HG03442 (cell line): ENCODE data around the gene GALNT15.
A peak's percentile ranks its signal among the peaks of the same experiment; 100 is the strongest.

Experiments used
- ATAC-seq: cut with Tn5 transposase; IDR thresholded peaks from one replicate; pipeline ENCODE4 v1.9.1; 2021; ENCODE audit warnings: mild to moderate bottlenecking, moderate library complexity; ENCODE audit not compliant: unreplicated experiment

The GALNT15 gene

GRCh38 chr3:16249886-16250285 is 75.4 kb downstream of the GALNT15 start:
- no peak for ATAC-seq

- ATAC-seq: no peak
Observed at GRCh38 chr3:16251316-16252085, 77.0 kb downstream of the GALNT15 start.

GRCh38 chr3:16252243-16252978 is 77.9 kb downstream of the GALNT15 start:
- peak; percentile 28 for ATAC-seq

- ATAC-seq: no peak
Observed at GRCh38 chr3:16252988-16253387, 78.5 kb downstream of the GALNT15 start.

DNA sequence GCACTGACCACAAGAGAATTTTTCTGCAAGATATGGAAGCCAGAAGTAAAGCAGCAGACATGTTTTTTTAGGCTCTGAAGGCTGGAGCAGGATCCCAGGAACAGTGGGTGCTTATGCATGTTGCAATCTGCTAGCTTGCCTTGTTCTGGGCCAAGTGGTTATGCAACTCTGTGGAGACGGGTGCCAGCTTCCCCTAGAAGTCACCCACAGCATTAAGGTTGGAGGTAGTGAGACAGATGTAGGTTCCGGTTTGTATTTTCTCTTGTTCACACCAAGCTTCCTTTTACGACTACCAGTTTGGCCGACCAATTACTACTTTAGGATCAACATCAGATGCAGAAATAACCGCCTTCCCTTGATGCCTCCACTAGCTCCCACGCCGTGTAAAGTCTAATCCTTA is 79.1 kb downstream of the GALNT15 start:
- ATAC-seq: no peak

DNA sequence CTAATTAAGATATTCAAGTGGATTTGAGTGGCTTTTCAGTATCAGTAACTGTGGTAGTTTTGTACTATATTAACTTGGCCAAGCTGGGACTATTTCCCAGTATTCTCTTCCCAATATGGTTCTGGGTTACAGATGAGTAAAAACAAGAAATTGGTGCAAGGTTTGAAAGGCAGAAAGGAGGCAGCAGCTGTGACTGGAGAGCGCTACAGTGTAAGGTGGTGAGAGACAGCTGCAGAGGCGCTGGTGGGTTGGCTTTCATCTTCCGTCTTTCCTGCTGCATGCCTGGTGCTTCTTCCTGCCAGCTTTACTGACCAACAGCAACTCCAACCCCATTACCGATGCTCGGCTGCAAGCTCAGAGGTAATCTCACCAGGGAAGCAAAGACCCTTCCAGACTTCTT is 80.4 kb downstream of the GALNT15 start:
- no peak for ATAC-seq

DNA sequence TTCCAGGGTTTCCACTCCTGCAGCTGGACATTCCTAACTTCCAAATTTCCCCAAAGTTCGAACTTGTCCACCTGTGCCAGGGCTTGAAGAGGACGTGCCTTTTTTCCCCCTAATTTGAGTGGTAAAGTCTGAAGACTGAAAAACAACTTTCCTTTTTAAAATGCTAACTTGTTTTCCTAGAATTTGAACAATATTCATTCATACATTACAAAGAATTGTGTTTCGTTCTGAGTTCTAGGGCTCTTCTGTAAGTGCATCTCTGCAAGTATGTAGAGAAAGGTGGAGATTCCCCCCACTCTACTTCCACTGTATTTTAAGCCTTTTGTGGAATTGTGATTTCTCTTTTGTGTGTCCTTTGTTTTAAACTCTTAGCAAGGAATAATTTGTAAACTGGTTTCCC is 80.8 kb downstream of the GALNT15 start:
- no peak for ATAC-seq

DNA sequence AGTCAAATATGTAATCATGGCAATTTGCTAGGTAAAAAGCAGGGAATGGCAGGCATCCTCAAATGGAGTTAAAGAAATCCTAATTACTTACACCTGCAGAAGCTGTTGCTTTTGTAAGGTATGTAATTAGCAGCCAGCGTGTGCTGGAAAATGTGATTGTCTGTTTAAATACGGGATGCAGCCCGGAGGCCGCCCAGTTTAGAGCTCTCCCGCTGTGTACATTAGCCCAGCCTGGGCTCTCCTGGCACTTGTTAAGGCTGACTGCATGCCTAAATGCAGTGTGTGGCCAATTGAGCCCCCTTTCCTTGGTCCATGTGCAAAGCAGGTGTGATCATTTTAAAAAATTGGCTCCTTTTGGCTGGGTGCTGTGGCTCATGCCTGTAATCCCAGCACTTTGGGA is 81.2 kb downstream of the GALNT15 start:
- ATAC-seq: no peak

GRCh38 chr3:16257309-16257708 is 82.8 kb downstream of the GALNT15 start:
- ATAC-seq: no peak

- no peak for ATAC-seq
Observed at GRCh38 chr3:16258177-16258576, 83.7 kb downstream of the GALNT15 start.

DNA sequence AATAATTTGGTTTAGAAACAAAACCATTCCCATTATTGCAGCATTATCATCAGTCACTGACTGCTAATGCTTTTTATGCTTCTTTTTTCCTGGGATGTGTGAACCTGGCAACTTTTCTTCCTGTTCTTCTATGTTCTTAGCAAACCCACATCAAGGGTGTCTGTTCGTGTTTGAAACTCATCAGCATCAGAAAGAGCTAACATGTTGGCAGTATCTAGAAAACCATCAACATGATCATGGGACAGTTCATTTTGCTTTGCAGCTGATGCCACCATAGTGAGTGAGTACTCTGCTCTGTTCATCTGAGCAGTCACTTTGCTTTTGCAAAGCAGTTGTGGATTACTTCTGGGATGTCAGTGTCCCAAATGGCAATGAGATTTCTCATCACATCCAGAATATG is 84.4 kb downstream of the GALNT15 start:
- ATAC-seq: no peak

DNA sequence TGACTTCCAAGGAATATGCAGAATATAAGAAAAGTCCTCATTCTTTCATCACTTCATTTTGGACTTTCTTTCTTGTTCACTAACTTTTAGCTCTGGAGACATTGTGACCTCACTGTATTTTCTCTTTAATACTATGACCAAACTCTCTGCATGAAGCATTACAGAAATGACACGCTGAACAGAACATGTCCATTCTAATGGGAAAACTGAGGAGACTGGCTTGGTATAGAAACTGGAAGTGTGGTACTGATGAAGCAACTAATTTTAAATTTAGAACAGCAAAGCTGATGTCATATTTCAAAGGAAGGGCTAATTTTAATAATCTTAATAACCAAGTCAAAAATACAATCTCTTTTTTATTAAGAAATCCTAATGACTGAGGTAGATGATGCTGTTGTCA is 85.6 kb downstream of the GALNT15 start:
- no peak for ATAC-seq

- ATAC-seq: no peak
Observed at GRCh38 chr3:16262174-16262573, 87.7 kb downstream of the GALNT15 start.

DNA sequence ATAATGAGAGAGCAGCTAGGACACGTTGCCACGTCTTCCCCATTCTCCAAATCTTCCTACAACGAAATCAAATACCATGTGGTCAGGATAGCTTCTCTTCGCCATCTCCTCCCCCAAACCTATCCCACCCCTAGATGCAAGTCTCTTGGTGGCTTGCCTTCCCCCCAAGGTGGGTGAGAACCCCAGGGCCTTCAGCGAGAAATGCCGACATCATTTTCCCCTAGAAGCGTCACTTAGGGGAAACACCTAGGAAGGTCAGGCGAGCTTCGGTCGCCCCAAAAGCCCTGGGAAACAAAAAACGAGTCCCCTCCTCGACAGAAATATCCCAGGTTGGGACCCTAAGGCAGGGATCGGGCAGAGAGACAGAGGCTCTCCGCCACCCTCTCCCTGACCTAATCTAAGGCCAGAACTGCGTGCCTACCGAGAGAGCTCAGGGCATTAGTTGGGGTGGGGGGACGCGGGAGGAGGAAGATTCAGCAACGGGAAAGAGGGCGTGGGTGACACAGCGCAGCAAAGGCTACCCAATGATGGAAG is 89.8 kb downstream of the GALNT15 start:
- ATAC-seq: peak; percentile 1

- peak; percentile 98 for ATAC-seq
Observed at GRCh38 chr3:16264708-16265454, 90.4 kb downstream of the GALNT15 start, which contains the start of the genes DPH3 and OXNAD1. DPH3 (minus strand) TSS chr3:16264943; CDS start chr3:16264876, 67 bp downstream. OXNAD1 (plus strand) TSS chr3:16265212; CDS start chr3:16270953, 5,741 bp downstream.

GRCh38 chr3:16265455-16265786 is 90.9 kb downstream of the GALNT15 start:
- no peak for ATAC-seq

DNA sequence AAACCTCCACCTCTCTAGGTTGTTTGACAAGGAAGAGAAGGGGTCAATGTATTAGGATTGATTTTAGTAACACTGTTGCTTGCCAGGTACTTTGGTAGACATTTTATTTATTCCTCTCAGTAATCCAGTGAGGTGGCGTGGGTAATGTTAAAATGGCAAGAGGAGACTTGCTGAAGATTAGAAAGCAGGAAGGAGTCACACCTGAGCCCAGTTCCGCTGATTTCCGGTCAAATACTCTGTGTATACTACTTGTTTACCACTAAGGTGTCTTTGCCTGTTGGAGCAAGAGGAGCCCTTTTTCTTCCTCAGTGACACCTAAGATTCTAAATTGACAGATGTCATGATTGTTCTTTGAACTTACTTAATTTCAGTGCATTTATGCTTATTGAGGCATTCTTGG is 92.2 kb downstream of the GALNT15 start:
- no peak for ATAC-seq

DNA sequence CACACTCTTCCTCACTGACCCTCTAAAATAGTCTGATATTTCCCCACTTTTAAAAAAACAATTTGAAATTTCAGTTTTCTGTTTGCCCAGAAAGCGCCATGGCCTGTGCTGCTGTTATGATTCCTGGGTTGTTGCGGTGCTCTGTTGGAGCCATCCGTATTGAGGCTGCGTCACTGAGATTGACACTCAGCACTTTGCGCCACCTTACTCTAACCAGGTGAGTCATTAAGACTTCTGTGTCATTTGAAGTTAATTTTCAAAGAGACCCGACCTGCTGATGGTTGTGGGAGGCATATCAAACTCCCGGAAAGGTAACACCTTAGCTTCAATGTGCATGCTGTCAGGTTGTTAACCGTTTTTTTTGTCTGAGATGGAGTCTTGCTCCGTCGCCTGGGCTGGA is 96.4 kb downstream of the GALNT15 start:
- no peak for ATAC-seq

- ATAC-seq: no peak
Observed at GRCh38 chr3:16272588-16272987, 98.1 kb downstream of the GALNT15 start.

- no peak for ATAC-seq
Observed at GRCh38 chr3:16273867-16274266, 99.4 kb downstream of the GALNT15 start.

- ATAC-seq: no peak
Observed at GRCh38 chr3:16277471-16277870, 103.0 kb downstream of the GALNT15 start.
